Heart left ventricle (tissue), 16 donors: ENCODE results near the gene RPGR. TPM values are rescaled to one million over a fixed set of nuclear protein-coding genes. Genes with fewer than 3 reads are reported as not detected.

Experiments
- ATAC-seq, 4 donors: fragments of 200-7000 bp; cut with Tn5 transposase; one replicate each; pipeline ENCODE4 v1.9.1; 2020 to 2022; ENCODE audit warnings: moderate library complexity in 4 of 4, mild to moderate bottlenecking in 3 of 4, moderate number of reproducible peaks in 1 of 4
- DNase-seq, 5 donors: peaks; one replicate each; pipeline ENCODE4 v3.0.0-alpha.2; 2020
- H3K27ac ChIP-seq, 12 donors: fragments of 200-600 bp; sonication (generic) in 4 of 12; one replicate each; pipeline versions ENCODE4 v1.5.0 to v1.8.0; 2016 to 2022; ENCODE audit warnings: mild to moderate bottlenecking in 2 of 12
- H3K27me3 ChIP-seq, 9 donors: fragments of 200-600 bp; sonication (generic) in 2 of 9; one replicate each; pipeline versions ENCODE4 v1.5.1 to v1.8.0; 2016 to 2022; ENCODE audit warnings: mild to moderate bottlenecking in 3 of 9
- H3K36me3 ChIP-seq, 9 donors: fragments of 200-600 bp; sonication (generic) in 2 of 9; one replicate each; pipeline versions ENCODE4 v1.5.0 to v1.8.0; 2018 to 2022; ENCODE audit warnings: mild to moderate bottlenecking in 2 of 9
- H3K4me1 ChIP-seq, 12 donors: fragments of 200-600 bp; sonication (generic) in 4 of 12; one replicate each; pipeline versions ENCODE4 v1.5.0 to v1.8.0; 2016 to 2022; ENCODE audit warnings: mild to moderate bottlenecking in 3 of 12
- H3K4me3 ChIP-seq, 12 donors: fragments of 200-600 bp; sonication (generic) in 4 of 12; one replicate each; pipeline versions ENCODE4 v1.5.0 to v1.8.0; 2017 to 2022; ENCODE audit warnings: mild to moderate bottlenecking in 9 of 12, moderate library complexity in 4 of 12
- H3K9me3 ChIP-seq, 12 donors: fragments of 200-600 bp; sonication (generic) in 4 of 12; one replicate each; pipeline versions ENCODE4 v1.5.0 to v1.8.0; 2016 to 2022; ENCODE audit warnings: mild to moderate bottlenecking in 1 of 12
- CTCF ChIP-seq, 12 donors: fragments of 200-600 bp; sonication (generic) in 4 of 12; IDR thresholded peaks; one replicate each; pipeline versions ENCODE4 v1.5.0 to v1.8.0; 2018 to 2022; ENCODE audit warnings: antibody characterized with exemption in 12 of 12, mild to moderate bottlenecking in 5 of 12
- POLR2A ChIP-seq, 2 donors: fragments of 450-650 bp; IDR thresholded peaks; one replicate each; pipeline ENCODE4 v1.6.1; 2017; ENCODE audit warnings: antibody characterized with exemption in 2 of 2, mild to moderate bottlenecking in 2 of 2, moderate library complexity in 2 of 2
- WGBS, 4 donors: extraction: QIAGEN DNeasy Blood & Tissue Kit in 2 of 4; methylation state at CpG; one replicate each; pipeline versions ENCODE4 v1.1.5 to v1.1.7; 2013 to 2018; 5-methylcytosine and 5-hydroxymethylcytosine counted together
- intact Hi-C, 10 donors: fragments of 100-400 bp; cut with DNase I; formaldehyde crosslinking; loops; one replicate each; pipeline versions ENCODE4 v1.11.1 to v1.14.2; 2022
- polyA plus RNA-seq, 2 donors: library from polyadenylated mRNA; stranded (reverse); fragments of 200-250 nt; gene quantifications; one replicate each; pipeline ENCODE4 v1.2.3, GENCODE V29; 2013
- total RNA-seq, 9 donors: library from RNA; depleted of rRNA in 2 of 9; stranded (reverse); fragments of >200 nt in 2 of 9; fragmentation: NEBNext Ultra II Directional in 3 of 9; extraction: Animal tissue kit (Norgen Biotek cat#: 25700) in 3 of 9; gene quantifications; one replicate each; pipeline versions ENCODE4 v1.1.0 to v1.2.4, GENCODE V29; 2016 to 2023
- donor health status: ischemic (EF 13 %, LVEDD 7.1; RV severe dilation, severe dysfunction).
- donor health status: healthy with polysubstance abuse.
- donor health status: DM: no; HTN: yes; CAD: no.
- donor health status: DM: no; HTN: no; CAD: no.
- donor health status: ischemic (EF 25% LVEDD 6.9; RV normal size, moderate dysfunction).
- donor health status: ischemic (EF 25% LVEDD 5.7; RV mildly dilated, moderate dysfunction).
- donor health status: healthy.
- donor health status: DM: yes; HTN: yes; CAD: no.
- donor health status: ischemic (EF 35%, LVEDD 5.7; RV mildly dilated, moderate dysfunction).
- donor health status: nonischemic (EF 11% LVEDD 7.7; RV severe dilation, severe dysfunction).
- donor health status: DM: yes; HTN: yes; CAD: no.
- donor health status: PGD.
- donor health status: ischemic (EF 29% LVEDD 5.4; RV normal size, mild dysfunction).
- donor health status: nonischemic (EF 23%, LVEDD 6.1; RV moderate dilation, normal function).

RPGR gene
- total and polyA plus RNA-seq, 11 donors, result 4.1 to 13.0 (median 6.9) TPM

- intact Hi-C loops, result loop anchor here in 1 of 10 donors (5.0 kb wide), 1 partner anchor 33 kb away; no protein-coding TSS in a partner anchor
- no peak for DNase-seq
- no peaks in the 10 kb centered on the region for H3K36me3 ChIP-seq
Observed at GRCh38 chrX:38260231-38260630, 67.1 kb downstream of the RPGR start.

GRCh38 chrX:38256019-38256418 lies 71.3 kb downstream of the RPGR start:
- Histone ChIP-seq H3K4me3 (no peak overlapping the region), H3K27ac (no peak overlapping the region), H3K27me3 (peaks cover 0 to 4% (median 0%) of the 10 kb centered on the region in 9 donors), H3K4me1 (no peaks in the 10 kb centered on the region), H3K9me3 (no peaks in the 10 kb centered on the region), H3K36me3 (no peaks in the 10 kb centered on the region)
- WGBS, 4 donors, result 84 to 95% (median 92%) methylated on average over 15 to 30 of the region's 30 CpGs
- intact Hi-C loops, result no loop called here
- DNase-seq (no peak), ATAC-seq (peak in 1 of 4 donors; percentile 15)
- TF ChIP-seq CTCF (IDR thresholded peaks at IDR 0.05) (no peak), POLR2A (IDR thresholded peaks at IDR 0.05) (no peak)

More at GRCh38 chrX:38260231-38260630, 67.1 kb downstream of the RPGR start:
- TF ChIP-seq POLR2A (IDR thresholded peaks at IDR 0.05), result no peak
- peak in 6 of 12 donors; percentile 13 to 29 (median 15) for TF ChIP-seq CTCF (IDR thresholded peaks at IDR 0.05)
- no peaks in the 10 kb centered on the region for H3K4me1 ChIP-seq
- 37 to 65% (median 46%) methylated on average over 4 of the region's 4 CpGs for WGBS, 4 donors
- H3K9me3 ChIP-seq, result no peaks in the 10 kb centered on the region
- ATAC-seq, result no peak
- H3K27me3 ChIP-seq, result no peaks in the 10 kb centered on the region
- no peak overlapping the region for H3K4me3 ChIP-seq
- H3K27ac ChIP-seq, result no peak overlapping the region

GRCh38 chrX:38249965-38250364 lies 77.3 kb downstream of the RPGR start:
- Histone ChIP-seq H3K27ac (no peak overlapping the region), H3K9me3 (no peaks in the 10 kb centered on the region), H3K27me3 (peaks cover 0 to 9% (median 0%) of the 10 kb centered on the region in 9 donors), H3K4me1 (no peaks in the 10 kb centered on the region), H3K36me3 (no peaks in the 10 kb centered on the region), H3K4me3 (no peak overlapping the region)
- WGBS, 4 donors, result 32 to 35% (median 33%) methylated on average over 2 of the region's 2 CpGs
- ATAC-seq (no peak), DNase-seq (no peak)
- TF ChIP-seq POLR2A (IDR thresholded peaks at IDR 0.05), result no peak
- no peak for TF ChIP-seq CTCF (IDR thresholded peaks at IDR 0.05)
- intact Hi-C loops, result no loop called here

GRCh38 chrX:38247051-38247450 lies 80.3 kb downstream of the RPGR start:
- intact Hi-C loops, result no loop called here
- no peak for TF ChIP-seq CTCF (IDR thresholded peaks at IDR 0.05)
- TF ChIP-seq POLR2A (IDR thresholded peaks at IDR 0.05), result no peak
- DNase-seq (no peak), ATAC-seq (no peak)
- 75 to 94% (median 88%) methylated on average over 2 of the region's 2 CpGs for WGBS, 4 donors
- no peaks in the 10 kb centered on the region for H3K4me1 ChIP-seq
- H3K27ac ChIP-seq, result no peak overlapping the region
- no peaks in the 10 kb centered on the region for H3K9me3 ChIP-seq
- H3K4me3 ChIP-seq, result no peak overlapping the region
- peaks cover 0 to 9% (median 0%) of the 10 kb centered on the region in 9 donors for H3K27me3 ChIP-seq
- no peaks in the 10 kb centered on the region for H3K36me3 ChIP-seq
